RKO (cell line): Measurements from ENCODE around the gene KIAA1958.

ENCODE experiments used
- DNase-seq: peaks from one replicate; pipeline ENCODE4 v3.0.0-alpha.2; 2016; ENCODE audit warnings: low spot score

KIAA1958 gene

GRCh38 chr9:112601636-112602035, 115.0 kb downstream of the KIAA1958 start:
- DNase-seq: peak; percentile 7

DNA sequence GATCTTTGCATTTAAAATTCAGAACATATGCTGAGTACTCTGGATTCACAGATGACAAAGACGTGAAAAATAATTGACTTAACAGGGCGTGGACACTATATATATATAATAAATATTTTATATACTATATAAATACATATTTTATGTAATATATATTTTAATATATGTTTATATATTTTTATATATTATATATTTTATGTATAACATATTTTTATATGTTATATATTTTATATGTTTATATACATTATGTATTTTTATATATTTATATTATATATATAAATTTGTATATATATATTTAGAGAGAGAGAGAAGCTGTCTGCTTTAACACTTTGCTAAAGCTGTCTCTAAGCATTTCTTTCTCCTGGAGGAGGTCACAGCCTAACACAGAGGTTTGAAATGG, 118.2 kb downstream of the KIAA1958 start:
- no peak for DNase-seq

DNA sequence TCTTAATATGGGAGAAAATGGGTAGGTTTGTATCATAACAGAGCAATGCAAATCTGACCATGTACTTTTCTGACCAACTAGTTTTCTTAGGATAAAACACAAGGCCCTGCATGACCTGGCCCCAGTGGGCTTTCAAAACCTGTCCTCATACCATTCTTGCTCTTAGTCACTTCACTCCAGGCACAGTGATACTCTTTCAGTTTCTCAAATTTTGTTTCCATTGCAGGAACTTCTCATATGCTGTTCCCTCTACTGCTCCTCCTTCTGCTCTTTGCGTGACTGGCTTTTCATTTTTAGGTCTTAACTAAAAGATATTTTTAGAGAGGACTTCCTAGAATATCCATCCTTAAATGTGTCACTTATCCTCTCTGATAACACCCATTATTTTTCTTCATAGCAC, 118.9 kb downstream of the KIAA1958 start:
- DNase-seq: no peak

GRCh38 chr9:112605963-112606699, 119.5 kb downstream of the KIAA1958 start:
- DNase-seq: no peak

DNA sequence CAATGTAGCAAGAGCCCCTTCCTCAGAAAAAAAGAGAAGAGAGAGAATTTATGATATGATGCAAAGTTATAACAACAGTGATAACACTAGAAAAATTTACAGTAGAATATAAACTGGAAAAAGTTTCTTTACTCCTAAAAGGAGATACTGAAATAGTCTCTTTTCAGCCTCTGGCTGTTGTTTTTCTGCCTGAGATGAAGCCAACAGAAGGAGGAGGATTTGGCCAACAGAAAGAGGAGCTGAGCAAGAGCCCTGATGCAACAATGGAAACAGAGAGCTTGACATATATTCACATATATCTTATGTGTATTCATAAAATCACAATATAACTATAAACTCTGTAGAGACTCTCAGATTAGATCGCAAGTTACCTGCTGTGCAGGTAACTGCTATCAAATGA, 122.2 kb downstream of the KIAA1958 start:
- DNase-seq: no peak

DNA sequence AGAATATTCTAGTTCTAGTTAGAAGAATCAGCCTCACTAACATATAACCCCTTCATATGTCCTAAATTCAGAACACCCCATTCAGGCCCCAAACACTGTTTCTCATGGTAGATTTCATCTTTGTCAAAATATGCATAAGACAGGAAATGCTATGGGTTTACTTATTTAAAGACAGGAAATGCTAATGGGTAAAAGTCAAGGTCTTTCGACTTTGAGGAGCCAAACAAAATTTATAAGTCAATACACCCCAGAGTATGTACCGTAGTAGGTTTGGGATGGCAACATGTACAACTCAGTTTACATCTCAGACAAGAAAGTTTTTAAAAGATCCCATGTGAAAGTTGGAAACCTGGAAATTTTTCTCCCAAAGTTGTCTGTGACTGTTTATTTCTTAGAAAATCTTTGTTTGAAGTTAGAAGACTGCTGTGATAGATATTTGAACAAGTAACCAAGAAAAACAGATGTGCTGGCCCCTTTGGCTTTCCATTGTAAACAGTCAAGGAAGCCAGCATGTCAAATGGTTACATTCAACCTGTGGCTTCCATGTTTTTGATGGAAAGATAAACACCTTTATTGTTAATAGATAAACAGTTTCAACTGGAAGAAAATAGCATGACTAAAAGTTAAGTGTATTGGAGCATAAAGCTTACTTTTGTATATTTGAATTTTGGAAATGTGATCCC, 129.1 kb downstream of the KIAA1958 start:
- DNase-seq: no peak

DNA sequence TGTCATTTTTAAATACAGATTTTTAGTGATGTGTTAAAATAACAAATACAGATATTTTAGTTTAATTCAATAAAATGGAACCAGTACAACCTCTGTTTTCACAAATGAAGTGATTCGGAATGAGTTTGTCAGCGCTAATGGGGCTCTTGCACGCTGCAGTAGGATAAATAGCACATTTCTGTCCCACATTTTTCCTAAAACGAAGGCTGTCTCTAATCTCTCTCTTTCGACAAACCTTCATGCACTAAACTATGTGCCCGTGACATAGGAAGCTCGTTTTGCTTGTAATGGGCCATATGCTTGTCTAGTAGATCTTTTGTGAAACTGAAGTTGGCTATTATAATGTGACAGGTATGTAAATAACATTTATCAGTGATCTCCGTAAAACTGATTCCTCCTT, 130.7 kb downstream of the KIAA1958 start:
- no peak for DNase-seq

DNA sequence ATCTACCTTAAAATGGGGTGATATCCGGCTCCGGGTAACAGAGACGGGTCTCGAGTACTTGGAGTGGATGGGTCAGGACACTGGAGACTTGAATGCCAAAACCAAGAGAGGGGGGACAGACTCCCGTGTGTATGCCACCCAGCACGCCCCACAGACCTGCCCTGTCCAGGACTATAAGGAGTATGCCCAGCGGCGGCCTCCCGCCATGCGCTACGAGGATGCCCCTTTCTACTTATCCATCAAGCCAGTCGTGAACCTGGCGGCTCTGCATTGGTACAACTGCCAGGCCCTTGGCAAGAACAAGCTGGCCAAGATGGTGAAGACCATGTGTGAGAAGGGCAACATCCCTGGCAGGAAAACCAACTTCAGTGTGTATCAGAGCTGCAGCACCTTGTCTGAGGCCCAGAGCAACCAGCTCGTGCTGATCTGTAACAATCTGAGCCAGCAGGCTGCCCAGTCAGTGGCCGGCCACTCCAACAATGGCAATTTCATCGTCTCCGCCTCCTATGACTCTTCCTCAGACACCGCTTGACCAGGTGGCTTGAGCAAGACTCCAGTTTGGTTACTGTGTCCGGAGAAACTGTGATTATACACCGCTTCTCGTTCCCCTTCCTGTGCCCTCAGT, 131.9 kb downstream of the KIAA1958 start:
- no peak for DNase-seq

- DNase-seq: no peak
Measured at GRCh38 chr9:112620388-112620787, 133.8 kb downstream of the KIAA1958 start.

GRCh38 chr9:112621018-112621655, 134.5 kb downstream of the KIAA1958 start:
- no peak for DNase-seq

DNA sequence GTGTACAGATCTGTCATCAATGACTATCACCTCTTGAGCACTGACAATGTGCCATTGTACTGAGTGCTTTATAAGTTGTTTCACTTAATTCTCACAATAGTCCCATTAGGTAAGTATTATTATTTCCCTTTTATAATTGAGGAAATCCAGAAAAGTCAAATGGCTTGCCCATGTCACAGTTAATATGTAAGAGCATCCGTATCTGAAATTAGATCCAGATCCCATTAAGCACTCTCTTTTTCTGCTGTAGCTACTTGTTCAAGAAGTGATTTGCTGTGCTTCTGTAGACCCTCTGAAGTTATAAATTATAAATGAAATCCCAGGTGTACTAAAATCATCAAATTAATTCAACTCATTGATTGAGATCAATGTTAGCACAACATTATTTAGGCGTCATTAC, 136.6 kb downstream of the KIAA1958 start:
- no peak for DNase-seq

GRCh38 chr9:112624711-112625707, 138.4 kb downstream of the KIAA1958 start:
- DNase-seq: no peak

- no peak for DNase-seq
Measured at GRCh38 chr9:112629671-112630485, 143.3 kb downstream of the KIAA1958 start.

DNA sequence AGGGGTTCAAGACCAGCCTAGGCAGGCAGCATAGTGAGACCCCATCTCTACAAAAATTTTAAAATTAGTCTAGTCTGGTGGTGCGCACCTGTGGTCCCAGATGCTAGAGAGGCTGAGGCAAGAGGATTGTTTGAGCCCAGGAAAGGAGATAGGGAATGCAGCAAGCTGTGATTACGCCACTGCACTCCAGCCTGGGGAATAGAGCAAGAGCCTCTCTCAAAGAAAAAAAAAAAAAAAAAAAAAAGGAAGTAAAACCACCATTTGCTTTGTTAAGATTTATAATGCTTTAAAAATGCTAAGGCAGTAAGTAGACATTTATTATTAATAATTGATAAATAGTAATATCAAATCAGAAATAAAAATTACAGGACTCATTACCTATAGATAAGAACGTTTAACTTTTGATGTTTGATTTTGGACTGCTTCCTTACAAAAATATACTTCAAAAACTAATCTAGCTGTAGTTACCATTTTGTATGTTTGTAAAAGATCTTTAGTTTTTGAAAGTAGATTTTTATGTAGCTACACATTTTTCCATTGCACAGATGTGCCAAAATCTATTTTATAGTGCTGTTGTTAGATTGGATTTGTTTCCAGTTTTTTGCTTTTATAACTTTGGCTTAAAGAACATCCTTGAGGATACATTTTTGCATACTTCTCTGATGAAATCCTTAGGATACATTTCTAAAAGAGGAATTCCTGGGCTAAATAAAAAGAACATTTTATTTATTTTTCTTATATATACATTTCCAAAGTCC, 144.9 kb downstream of the KIAA1958 start:
- DNase-seq: no peak

DNA sequence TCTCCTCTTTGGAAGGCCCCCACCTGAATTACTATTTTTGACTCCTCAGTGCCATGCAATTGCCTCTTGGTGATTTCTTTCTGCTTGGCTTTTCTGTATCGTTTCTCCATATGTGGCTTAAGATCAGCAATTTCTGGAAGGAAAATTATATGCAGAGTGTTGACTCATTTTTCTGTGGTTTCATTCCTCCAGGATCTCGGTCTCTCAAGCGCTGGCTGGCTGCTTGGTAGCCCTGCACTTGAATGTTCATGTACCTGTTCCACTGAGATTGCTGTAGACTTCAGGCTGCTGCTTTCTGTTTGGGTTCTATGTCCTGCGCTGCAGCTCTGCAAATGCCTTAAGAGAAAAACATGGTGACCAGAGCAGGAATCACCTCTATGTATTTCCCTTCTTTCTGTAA, 153.7 kb downstream of the KIAA1958 start:
- no peak for DNase-seq

- no peak for DNase-seq
Measured at GRCh38 chr9:112642126-112642525, 155.5 kb downstream of the KIAA1958 start.

- DNase-seq: no peak
Measured at GRCh38 chr9:112647596-112647995, 161.0 kb downstream of the KIAA1958 start.

DNA sequence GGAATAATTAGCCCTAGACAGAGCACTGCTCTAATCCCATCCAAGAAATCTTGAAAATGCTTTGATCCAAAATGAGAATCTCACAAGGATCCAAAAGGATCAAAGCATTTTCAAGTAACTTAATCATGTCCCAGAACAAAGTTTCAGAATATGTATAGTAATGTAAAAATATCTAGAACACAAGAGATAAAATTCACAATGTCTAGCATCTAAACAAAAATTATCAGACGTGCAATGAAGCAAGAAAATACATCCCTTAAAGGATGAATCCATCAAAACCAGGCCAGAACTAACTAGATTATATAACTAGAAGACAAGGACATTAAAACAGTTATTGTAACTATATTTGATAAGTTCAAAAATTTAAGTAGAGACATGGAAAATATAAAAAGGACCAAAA, 162.0 kb downstream of the KIAA1958 start:
- DNase-seq: no peak

DNA sequence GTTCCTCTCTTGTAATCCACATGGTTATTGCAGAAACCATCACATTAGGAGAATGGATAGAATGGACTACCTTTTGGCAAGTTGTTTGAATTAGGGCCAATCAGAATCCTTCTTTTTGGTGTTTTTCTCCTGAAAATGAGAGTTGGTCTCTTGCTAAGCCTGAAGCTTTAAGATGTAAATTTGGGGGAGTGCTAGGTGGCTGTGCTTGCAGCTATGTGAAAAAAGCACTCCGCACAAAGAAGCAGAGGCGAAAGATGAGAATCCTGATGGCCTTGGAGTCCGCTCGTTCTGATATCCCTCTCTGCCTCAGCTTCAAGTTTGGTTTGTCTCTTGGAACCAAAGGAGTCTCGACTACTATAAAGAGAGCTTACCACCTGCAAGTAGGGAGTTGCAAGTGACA, 167.7 kb downstream of the KIAA1958 start:
- DNase-seq: no peak

DNA sequence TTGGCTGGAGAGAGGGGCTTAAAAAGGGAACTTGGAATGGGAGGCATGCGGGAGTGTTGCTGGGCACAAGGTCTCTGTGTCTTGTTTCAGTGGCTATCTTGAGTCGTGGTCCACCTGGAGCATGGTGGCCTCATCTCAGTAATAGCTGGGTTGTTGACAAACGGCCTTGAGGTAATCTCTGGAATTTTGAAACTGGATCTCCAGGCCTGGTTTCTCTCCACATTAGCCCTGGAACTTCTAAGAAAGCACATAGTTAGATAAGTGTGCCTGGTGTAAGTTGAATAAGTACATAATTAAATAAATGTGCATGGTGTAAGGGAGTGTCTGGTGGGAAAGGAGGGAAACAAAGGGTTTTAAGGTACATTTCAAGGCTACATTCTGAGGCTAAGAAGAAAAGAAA, 169.0 kb downstream of the KIAA1958 start:
- no peak for DNase-seq
